ENCODE results near the gene RPS6KB1. TPM values are rescaled to one million over a fixed set of nuclear protein-coding genes. Genes with fewer than 3 reads are reported as not detected.
"Not testable (repeated sequence)": the region's sequence is repeated elsewhere in the genome, so short reads cannot be mapped to it uniquely, and the experiment has no call there.

RPS6KB1 gene
- polyA plus RNA-seq, 1 donor from 2014 or later = 25.3 TPM

GRCh38 chr17:59972778-59973177, 79.9 kb downstream of the RPS6KB1 start:
- Histone ChIP-seq H3K36me3 (ENCODE audit: insufficient read depth, low read length) (no peaks in the 10 kb centered on the region), H3F3A (ENCODE audit: insufficient read depth, low read length, poor library complexity, severe bottlenecking) (no peaks in the 10 kb centered on the region), H3K27ac (ENCODE audit: low read length) (no peak overlapping the region), H3K9ac (ENCODE audit: low read length) (no peak overlapping the region), H3K4me2 (ENCODE audit: low read length) (no peak overlapping the region), H2AFZ (ENCODE audit: low read depth, low read length) (no peak overlapping the region), H3K4me3 (ENCODE audit: low read length) (no peak overlapping the region), H3K9me2 (ENCODE audit: insufficient read depth, low read length) (no peaks in the 10 kb centered on the region), H3K9me3 (ENCODE audit: low read length) (no peaks in the 10 kb centered on the region), H3K79me2 (replicated peaks; ENCODE audit: insufficient read depth, low read length) (no peaks in the 10 kb centered on the region), H4K20me1 (ENCODE audit: insufficient read depth) (no peaks in the 10 kb centered on the region), H3K27me3 (ENCODE audit: insufficient read depth, low read depth, low read length) (no peaks in the 10 kb centered on the region)
- no peak for TF ChIP-seq REST (IDR thresholded peaks at IDR 0.05; ENCODE audit: borderline replicate concordance)
- no peak for TF ChIP-seq CTCF (IDR thresholded peaks at IDR 0.05; ENCODE audit: poor library complexity, severe bottlenecking)
- no peak for TF ChIP-seq SMC3 (conservative IDR thresholded peaks at IDR 0.05; ENCODE audit: poor library complexity)

- H3K4me2 ChIP-seq (ENCODE audit: low read length); H3K27me3 ChIP-seq (ENCODE audit: insufficient read depth, low read depth, low read length); H3K9me2 ChIP-seq (ENCODE audit: insufficient read depth, low read length); H3F3A ChIP-seq (ENCODE audit: insufficient read depth, low read length, poor library complexity, severe bottlenecking); H3K9me3 ChIP-seq (ENCODE audit: low read length); H3K27ac ChIP-seq (ENCODE audit: low read length); H3K79me2 ChIP-seq (replicated peaks; ENCODE audit: insufficient read depth, low read length); H3K4me3 ChIP-seq (ENCODE audit: low read length); H2AFZ ChIP-seq (ENCODE audit: low read depth, low read length); H3K36me3 ChIP-seq (ENCODE audit: insufficient read depth, low read length); H4K20me1 ChIP-seq (ENCODE audit: insufficient read depth); H3K9ac ChIP-seq (ENCODE audit: low read length): not testable (repeated sequence)
These were observed 80.6 kb downstream of the RPS6KB1 start for GRCh38 chr17:59973483-59973882.

GRCh38 chr17:59975166-59975565, 82.2 kb downstream of the RPS6KB1 start:
- H3K4me2 ChIP-seq (ENCODE audit: low read length); H3F3A ChIP-seq (ENCODE audit: insufficient read depth, low read length, poor library complexity, severe bottlenecking); H4K20me1 ChIP-seq (ENCODE audit: insufficient read depth); H3K36me3 ChIP-seq (ENCODE audit: insufficient read depth, low read length); H3K9ac ChIP-seq (ENCODE audit: low read length); H2AFZ ChIP-seq (ENCODE audit: low read depth, low read length); H3K27ac ChIP-seq (ENCODE audit: low read length); H3K27me3 ChIP-seq (ENCODE audit: insufficient read depth, low read depth, low read length); H3K9me3 ChIP-seq (ENCODE audit: low read length); H3K9me2 ChIP-seq (ENCODE audit: insufficient read depth, low read length); H3K79me2 ChIP-seq (replicated peaks; ENCODE audit: insufficient read depth, low read length); H3K4me3 ChIP-seq (ENCODE audit: low read length): not testable (repeated sequence)

- not testable (repeated sequence) for H4K20me1 ChIP-seq (ENCODE audit: insufficient read depth); H3K4me2 ChIP-seq (ENCODE audit: low read length); H2AFZ ChIP-seq (ENCODE audit: low read depth, low read length)
These were observed 103.7 kb downstream of the RPS6KB1 start for GRCh38 chr17:59996608-59997007.

More at GRCh38 chr17:59996608-59997007, 103.7 kb downstream of the RPS6KB1 start:
- H3K27me3 ChIP-seq (ENCODE audit: insufficient read depth, low read depth, low read length); H3K27ac ChIP-seq (ENCODE audit: low read length); H3F3A ChIP-seq (ENCODE audit: insufficient read depth, low read length, poor library complexity, severe bottlenecking); H3K9me3 ChIP-seq (ENCODE audit: low read length); H3K79me2 ChIP-seq (replicated peaks; ENCODE audit: insufficient read depth, low read length); H3K4me3 ChIP-seq (ENCODE audit: low read length); H3K9me2 ChIP-seq (ENCODE audit: insufficient read depth, low read length); H3K9ac ChIP-seq (ENCODE audit: low read length); H3K36me3 ChIP-seq (ENCODE audit: insufficient read depth, low read length): not testable (repeated sequence)

Small RNA genes lying within 50 kb of the gene (small RNA-seq; reads per million reads assigned to genes)
- gene RNU6-450P (0 reads per million in 3 experiments), gene RPS29P21 (0 reads per million in 3 experiments)

Other genes starting within 250 kb of the RPS6KB1 start
- 11.7 and 13.2 TPM in 2 replicates for gene PTRH2, start 185.7 kb upstream of the RPS6KB1 start, polyA plus RNA-seq
- gene VMP1, start 185.5 kb upstream of the RPS6KB1 start, polyA plus RNA-seq = 64.4 and 75.9 TPM in 2 replicates
- gene TUBD1, start 178 bp upstream of the RPS6KB1 start, polyA plus RNA-seq = 11.6 and 12.3 TPM in 2 replicates
- 86.9 and 101 TPM in 2 replicates for gene RNFT1, start 71.6 kb downstream of the RPS6KB1 start, polyA plus RNA-seq
- gene HEATR6, start 185.8 kb downstream of the RPS6KB1 start, polyA plus RNA-seq = 24.8 and 26.9 TPM in 2 replicates

Data from neural cell (in vitro differentiated cells).